HCT116 (cell line): ENCODE data around the gene ZHX3. TPM values are rescaled to one million over a fixed set of nuclear protein-coding genes. Genes with fewer than 3 reads are reported as not detected.

Source experiments
- ATAC-seq: fragments of 200-7000 bp; cut with Tn5 transposase; 2 replicates; pipeline ENCODE4 v1.9.1; 2020; ENCODE audit warnings: mild to moderate bottlenecking, moderate library complexity
- BruUV-seq: library from RNA; stranded (reverse); fragments of 400-500 nt; replicated peaks from 2 replicates; lab custom pipeline; 2021; lab: Mats Ljungman, UMichigan
- CTCF ChIA-PET: fragments of 300-600 bp; sonication (Branson Sonifier 250); formaldehyde crosslinking; loops from one replicate; lab custom pipeline; 2021; ENCODE audit warnings: antibody characterized with exemption; lab: Charles Lee
- POLR2A ChIA-PET: fragments of 300-600, 350-600 bp; sonication (Branson Sonifier 250); formaldehyde crosslinking; loops from one replicate; lab custom pipeline; 2021; ENCODE audit warnings: antibody characterized with exemption; lab: Charles Lee
- RAD21 ChIA-PET, 2 experiments: fragments of 300-600 bp; sonication (Branson Sonifier 250); formaldehyde crosslinking; loops; one replicate each; lab custom pipeline; 2023; ENCODE audit warnings: low total read pairs in 2 of 2; ENCODE audit not compliant: uncharacterized antibody in 2 of 2, unreplicated experiment in 2 of 2, low non-redundant PET in 1 of 2; lab: Charles Lee
- DNase-seq: peaks from one replicate; pipeline ENCODE4 v3.0.0-alpha.2; 2010; ENCODE audit warnings: low read depth, low spot score
- H2AFZ ChIP-seq: fragments of 200-600 bp; shearing (Covaris generic), sonication (generic); 2 replicates; pipeline ENCODE4 v1.6.1; 2017; ENCODE audit warnings: low read depth, mixed run types, mixed read lengths, antibody characterized with exemption, low read length; ENCODE audit not compliant: poor library complexity, severe bottlenecking
- H3K27ac ChIP-seq: 2 replicates; pipeline ENCODE4 v1.5.1; 2012; ENCODE audit warnings: low read depth, low read length
- H3K27me3 ChIP-seq: fragments of 200-600 bp; sonication (generic); 2 replicates; pipeline ENCODE4 v1.6.1; 2016; ENCODE audit warnings: mixed run types, low read length, mixed read lengths; ENCODE audit not compliant: insufficient read depth
- H3K36me3 ChIP-seq, 2 experiments: fragments of 200-500 bp in 1 of 2; fragments of 200-600 bp in 1 of 2; sonication (Bioruptor generic) in 1 of 2; sonication (generic) in 1 of 2; 2 replicates each; pipeline versions ENCODE4 v1.5.1 to v1.6.1; 2014 to 2016; ENCODE audit warnings: low read length in 2 of 2, inconsistent platforms in 1 of 2, mixed read lengths in 1 of 2, mixed run types in 1 of 2; ENCODE audit not compliant: insufficient read depth in 2 of 2, control insufficient read depth in 1 of 2
- H3K4me1 ChIP-seq, 2 experiments: fragments of 200-600 bp in 1 of 2; sonication (generic) in 1 of 2; 2 replicates each; pipeline versions ENCODE4 v1.5.1 to v1.6.1; 2012 to 2017; ENCODE audit warnings: low read length in 2 of 2, inconsistent platforms in 1 of 2, mild to moderate bottlenecking in 1 of 2, mixed read lengths in 1 of 2, mixed run types in 1 of 2, moderate library complexity in 1 of 2; ENCODE audit not compliant: insufficient read depth in 2 of 2, control insufficient read depth in 1 of 2
- H3K4me2 ChIP-seq: fragments of 200-600 bp; sonication (generic); 2 replicates; pipeline ENCODE4 v1.6.1; 2017; ENCODE audit warnings: mixed run types, low read length, mixed read lengths
- H3K4me3 ChIP-seq, 2 experiments: fragments of 200-600 bp in 1 of 2; sonication (generic) in 1 of 2; replicated peaks in 1 of 2; 2 replicates each; pipeline ENCODE4 v1.5.1; 2011 to 2016; ENCODE audit warnings: low read length in 2 of 2, control low read depth in 1 of 2, low read depth in 1 of 2, mild to moderate bottlenecking in 1 of 2, mixed read lengths in 1 of 2, mixed run types in 1 of 2
- H3K79me2 ChIP-seq: fragments of 200-600 bp; sonication (generic); 2 replicates; pipeline ENCODE4 v1.6.1; 2017; ENCODE audit warnings: mild to moderate bottlenecking, mixed run types, low read length, moderate library complexity, mixed read lengths; ENCODE audit not compliant: insufficient read depth
- H3K9ac ChIP-seq: fragments of 200-600 bp; sonication (generic); 2 replicates; pipeline ENCODE4 v1.6.1; 2016; ENCODE audit warnings: low read length, mixed read lengths
- H3K9me2 ChIP-seq: fragments of 200-600 bp; sonication (generic), shearing (Covaris generic); 2 replicates; pipeline ENCODE4 v1.6.1; 2017; ENCODE audit warnings: mixed run types, mild to moderate bottlenecking, moderate library complexity; ENCODE audit not compliant: insufficient read depth
- H3K9me3 ChIP-seq, 2 experiments: fragments of 200-500 bp in 1 of 2; fragments of 200-600 bp in 1 of 2; sonication (Bioruptor generic) in 1 of 2; sonication (generic) in 1 of 2; 2 replicates each; pipeline ENCODE4 v1.6.1; 2014 to 2017; ENCODE audit warnings: low read length in 2 of 2, mixed read lengths in 2 of 2, inconsistent platforms in 1 of 2, low read depth in 1 of 2, mild to moderate bottlenecking in 1 of 2, mixed run types in 1 of 2, moderate library complexity in 1 of 2; ENCODE audit not compliant: control insufficient read depth in 1 of 2, insufficient read depth in 1 of 2
- H4K20me1 ChIP-seq: fragments of 200-600 bp; sonication (generic), shearing (Covaris generic); 2 replicates; pipeline ENCODE4 v1.6.1; 2017; ENCODE audit warnings: mixed run types, mild to moderate bottlenecking, moderate library complexity; ENCODE audit not compliant: insufficient read depth
- CBX3 ChIP-seq: IDR thresholded peaks from 2 replicates; pipeline ENCODE4 v1.6.1; 2012; ENCODE audit warnings: low read depth
- EZH2 ChIP-seq: fragments of 200-600 bp; sonication (generic); IDR thresholded peaks from 2 replicates; pipeline ENCODE4 v1.6.1; 2017; ENCODE audit warnings: antibody characterized with exemption, mixed run types
- JUND ChIP-seq: IDR thresholded peaks from 2 replicates; pipeline ENCODE4 v1.6.1; 2012
- MAX ChIP-seq: IDR thresholded peaks from 2 replicates; pipeline ENCODE4 v1.6.1; 2012
- POLR2A ChIP-seq: IDR thresholded peaks from 2 replicates; pipeline ENCODE4 v1.7.0; 2011; ENCODE audit warnings: borderline replicate concordance; ENCODE audit not compliant: insufficient read depth, insufficient read length; ENCODE audit errors: extremely low read depth
- POLR2AphosphoS5 ChIP-seq: IDR thresholded peaks from 2 replicates; pipeline ENCODE4 v1.6.1; 2011; ENCODE audit warnings: mild to moderate bottlenecking, low read depth, low read length, moderate library complexity
- RAD21 ChIP-seq: IDR thresholded peaks from 2 replicates; pipeline ENCODE4 v1.6.1; 2012; ENCODE audit warnings: low read depth, mild to moderate bottlenecking
- SIN3A ChIP-seq: IDR thresholded peaks from 2 replicates; pipeline ENCODE4 v1.6.1; 2012; ENCODE audit warnings: low read depth
- SRF ChIP-seq: IDR thresholded peaks from 2 replicates; pipeline ENCODE4 v1.6.1; 2012; ENCODE audit warnings: low read depth
- TCF7L2 ChIP-seq: IDR thresholded peaks from 2 replicates; pipeline ENCODE4 v1.7.0; 2011; ENCODE audit warnings: borderline replicate concordance, inconsistent platforms; ENCODE audit not compliant: insufficient read depth, insufficient read length; ENCODE audit errors: extremely low read depth
- YY1 ChIP-seq: IDR thresholded peaks from 2 replicates; pipeline ENCODE4 v1.6.1; 2011; ENCODE audit warnings: low read length, low read depth, moderate library complexity, mild to moderate bottlenecking; ENCODE audit not compliant: insufficient replicate concordance; ENCODE audit errors: extremely low read depth
- ZFX ChIP-seq: fragments of 450-650 bp; IDR thresholded peaks from 2 replicates; pipeline ENCODE4 v1.6.1; 2017
- intact Hi-C: fragments of 100-400 bp; cut with micrococcal nuclease; formaldehyde crosslinking; loops from 2 replicates; pipeline ENCODE4 v1.10.0; 2022
- total RNA-seq: library from RNA; stranded (reverse); gene quantifications from one replicate; pipeline ENCODE4 v1.2.1, GENCODE V29; 2021; ENCODE audit not compliant: unreplicated experiment
- TF ChIP-seq, protein P1 (sequence below): IDR thresholded peaks from 2 replicates; pipeline ENCODE4 v1.6.1; 2012
- TF ChIP-seq, protein P2 (sequence below): IDR thresholded peaks from 2 replicates; pipeline ENCODE4 v1.6.1; 2012; ENCODE audit warnings: low read depth

The ZHX3 gene
- total RNA-seq, 1 experiment from 2014 or later: 13.3 TPM

DNA sequence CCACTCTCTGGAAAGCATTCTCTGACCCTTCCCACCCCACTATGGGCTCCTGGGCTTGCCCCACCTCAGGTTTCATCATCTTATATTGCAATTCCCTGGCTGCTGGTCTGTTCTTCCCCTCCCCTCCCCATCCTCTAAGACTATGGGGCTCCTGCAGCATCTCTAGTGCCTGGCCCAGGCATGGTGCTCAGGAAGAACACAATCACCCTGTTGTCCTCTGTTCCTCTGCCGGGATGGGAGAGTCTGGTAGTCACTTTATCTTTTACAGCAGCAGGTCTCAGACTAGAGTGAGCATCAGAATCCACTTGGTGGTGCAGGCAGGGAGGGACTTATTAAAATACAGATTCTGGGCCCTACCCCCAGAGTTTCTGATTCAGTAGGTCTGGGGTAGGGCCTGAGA is 18.1 kb upstream of the ZHX3 start:
- TF ChIP-seq TCF7L2: no peak
- TF ChIP-seq RAD21: no peak
- TF ChIP-seq POLR2A: no peak
- TF ChIP-seq SRF: no peak
- TF ChIP-seq JUND: no peak
- no peak for TF ChIP-seq CBX3
- Histone ChIP-seq H4K20me1 (no peaks in the 10 kb centered on the region), H3K9me3 (no peaks in the 10 kb centered on the region), H3K27me3 (no peaks in the 10 kb centered on the region), H3K9ac (no peak overlapping the region), H3K27ac (no peak overlapping the region), H3K36me3 (no peaks in the 10 kb centered on the region), H3K4me2 (no peak overlapping the region), H2AFZ (no peak overlapping the region), H3K79me2 (no peaks in the 10 kb centered on the region), H3K4me1 (peaks cover 3 to 12% of the 10 kb centered on the region in 2 experiments; a peak in 3 of 4 replicates), H3K9me2 (no peaks in the 10 kb centered on the region), H3K4me3 (no peak overlapping the region)
- RAD21 ChIA-PET: no interaction called here
- no TSS peak for BruUV-seq
- ATAC-seq: no peak
- POLR2A ChIA-PET: no interaction called here
- CTCF ChIA-PET: no interaction called here
- no peak for DNase-seq
- intact Hi-C loops: no loop called here

- no peaks in the 10 kb centered on the region for H3K36me3 ChIP-seq
- no peaks in the 10 kb centered on the region for H3K9me3 ChIP-seq
- H3K27ac ChIP-seq: no peak overlapping the region
- H3K9ac ChIP-seq: no peak overlapping the region
- DNase-seq (no peak), ATAC-seq (no peak)
- POLR2A ChIA-PET: no interaction called here
- no peak overlapping the region for H3K4me2 ChIP-seq
- CTCF ChIA-PET: no interaction called here
- peaks cover 5 to 13% of the 10 kb centered on the region in 2 experiments for H3K4me1 ChIP-seq
- no peaks in the 10 kb centered on the region for H3K79me2 ChIP-seq
- H2AFZ ChIP-seq: no peak overlapping the region
- BruUV-seq: no TSS peak
- RAD21 ChIA-PET: no interaction called here
- no peaks in the 10 kb centered on the region for H4K20me1 ChIP-seq
- H3K27me3 ChIP-seq: no peaks in the 10 kb centered on the region
- intact Hi-C loops: no loop called here
- no peaks in the 10 kb centered on the region for H3K9me2 ChIP-seq
- H3K4me3 ChIP-seq: no peak overlapping the region
- TF ChIP-seq SRF (no peak), EZH2 (no peak), POLR2AphosphoS5 (no peak), POLR2A (no peak), MAX (no peak), ZFX (no peak), YY1 (no peak), SIN3A (no peak)
- TF ChIP-seq, protein P1, sequence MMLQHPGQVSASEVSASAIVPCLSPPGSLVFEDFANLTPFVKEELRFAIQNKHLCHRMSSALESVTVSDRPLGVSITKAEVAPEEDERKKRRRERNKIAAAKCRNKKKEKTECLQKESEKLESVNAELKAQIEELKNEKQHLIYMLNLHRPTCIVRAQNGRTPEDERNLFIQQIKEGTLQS: no peak
- TF ChIP-seq, protein P2, sequence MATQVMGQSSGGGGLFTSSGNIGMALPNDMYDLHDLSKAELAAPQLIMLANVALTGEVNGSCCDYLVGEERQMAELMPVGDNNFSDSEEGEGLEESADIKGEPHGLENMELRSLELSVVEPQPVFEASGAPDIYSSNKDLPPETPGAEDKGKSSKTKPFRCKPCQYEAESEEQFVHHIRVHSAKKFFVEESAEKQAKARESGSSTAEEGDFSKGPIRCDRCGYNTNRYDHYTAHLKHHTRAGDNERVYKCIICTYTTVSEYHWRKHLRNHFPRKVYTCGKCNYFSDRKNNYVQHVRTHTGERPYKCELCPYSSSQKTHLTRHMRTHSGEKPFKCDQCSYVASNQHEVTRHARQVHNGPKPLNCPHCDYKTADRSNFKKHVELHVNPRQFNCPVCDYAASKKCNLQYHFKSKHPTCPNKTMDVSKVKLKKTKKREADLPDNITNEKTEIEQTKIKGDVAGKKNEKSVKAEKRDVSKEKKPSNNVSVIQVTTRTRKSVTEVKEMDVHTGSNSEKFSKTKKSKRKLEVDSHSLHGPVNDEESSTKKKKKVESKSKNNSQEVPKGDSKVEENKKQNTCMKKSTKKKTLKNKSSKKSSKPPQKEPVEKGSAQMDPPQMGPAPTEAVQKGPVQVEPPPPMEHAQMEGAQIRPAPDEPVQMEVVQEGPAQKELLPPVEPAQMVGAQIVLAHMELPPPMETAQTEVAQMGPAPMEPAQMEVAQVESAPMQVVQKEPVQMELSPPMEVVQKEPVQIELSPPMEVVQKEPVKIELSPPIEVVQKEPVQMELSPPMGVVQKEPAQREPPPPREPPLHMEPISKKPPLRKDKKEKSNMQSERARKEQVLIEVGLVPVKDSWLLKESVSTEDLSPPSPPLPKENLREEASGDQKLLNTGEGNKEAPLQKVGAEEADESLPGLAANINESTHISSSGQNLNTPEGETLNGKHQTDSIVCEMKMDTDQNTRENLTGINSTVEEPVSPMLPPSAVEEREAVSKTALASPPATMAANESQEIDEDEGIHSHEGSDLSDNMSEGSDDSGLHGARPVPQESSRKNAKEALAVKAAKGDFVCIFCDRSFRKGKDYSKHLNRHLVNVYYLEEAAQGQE: no peak
Measured at GRCh38 chr20:41334443-41335421, 17.2 kb upstream of the ZHX3 start.
